Erythroblast (primary cell): ENCODE data around the gene SORCS1.

ENCODE experiments used
- DNase-seq, 2 experiments: peaks; one replicate each; lab custom pipeline; 2025; lab: John Stamatoyannopoulos, UW
- GATA1 ChIP-seq: IDR thresholded peaks from 2 replicates; pipeline ENCODE4 v1.6.1; 2011; ENCODE audit warnings: low read depth, mild to moderate bottlenecking, control low read depth, low read length, moderate library complexity
- POLR2A ChIP-seq: IDR thresholded peaks from 2 replicates; pipeline ENCODE4 v1.6.1; 2011; ENCODE audit warnings: mild to moderate bottlenecking, low read length

SORCS1 gene

GRCh38 chr10:107163881-107164861 lies at the start of gene SORCS1:
Gene SORCS1, minus strand, starts transcription at chr10:107164706.
- no peak for DNase-seq
- TF ChIP-seq GATA1: no peak
- TF ChIP-seq POLR2A: no peak

GRCh38 chr10:107214261-107214660 lies 49.8 kb upstream of the SORCS1 start:
- TF ChIP-seq GATA1: no peak
- no peak for TF ChIP-seq POLR2A
- no peak for DNase-seq

- DNase-seq: no peak
- no peak for TF ChIP-seq POLR2A
- no peak for TF ChIP-seq GATA1
These were observed 49.4 kb upstream of the SORCS1 start for GRCh38 chr10:107213861-107214260.

- TF ChIP-seq POLR2A: no peak
- TF ChIP-seq GATA1: no peak
- DNase-seq: no peak
These were observed 42.3 kb upstream of the SORCS1 start for GRCh38 chr10:107206833-107207232.

- no peak for DNase-seq
- TF ChIP-seq POLR2A (no peak), GATA1 (no peak)
These were observed 5.0 kb upstream of the SORCS1 start for GRCh38 chr10:107169516-107169915.

GRCh38 chr10:107168738-107169137 lies 4.2 kb upstream of the SORCS1 start:
- no peak for DNase-seq
- TF ChIP-seq POLR2A (no peak), GATA1 (no peak)

- no peak for DNase-seq
- TF ChIP-seq POLR2A: no peak
- TF ChIP-seq GATA1: no peak
These were observed 1.9 kb upstream of the SORCS1 start for GRCh38 chr10:107166403-107166802.

- DNase-seq: no peak
- TF ChIP-seq GATA1: no peak
- no peak for TF ChIP-seq POLR2A
These were observed 486 bp upstream of the SORCS1 start for GRCh38 chr10:107164992-107165391.

GRCh38 chr10:107163076-107163855 lies 1.2 kb downstream of the SORCS1 start:
- TF ChIP-seq POLR2A (no peak), GATA1 (no peak)
- DNase-seq: no peak

GRCh38 chr10:107160866-107161265 lies 3.6 kb downstream of the SORCS1 start:
- no peak for DNase-seq
- no peak for TF ChIP-seq POLR2A
- no peak for TF ChIP-seq GATA1

- TF ChIP-seq GATA1 (no peak), POLR2A (no peak)
- no peak for DNase-seq
These were observed 4.6 kb downstream of the SORCS1 start for GRCh38 chr10:107159871-107160270.

- TF ChIP-seq GATA1: no peak
- no peak for TF ChIP-seq POLR2A
- DNase-seq: no peak
These were observed 7.4 kb downstream of the SORCS1 start for GRCh38 chr10:107157071-107157470.

- DNase-seq: no peak
- TF ChIP-seq GATA1: no peak
- no peak for TF ChIP-seq POLR2A
These were observed 12.4 kb downstream of the SORCS1 start for GRCh38 chr10:107152087-107152486.

GRCh38 chr10:107148906-107149305 lies 15.6 kb downstream of the SORCS1 start:
- DNase-seq: no peak
- no peak for TF ChIP-seq GATA1
- no peak for TF ChIP-seq POLR2A
